DMS153 treated with DMSO at 0.1 percent for 48 hours (cell line): ENCODE results near the gene SETD3.

ENCODE experiments used
- DNase-seq: peaks from one replicate; lab custom pipeline; 2025; ENCODE audit not compliant: unreplicated experiment; lab: John Stamatoyannopoulos, UW

Gene SETD3

GRCh38 chr14:99426265-99426664 lies 54.4 kb downstream of the SETD3 start:
- no peak for DNase-seq

- DNase-seq, result no peak
These were observed 55.4 kb downstream of the SETD3 start for GRCh38 chr14:99425272-99425681.

GRCh38 chr14:99424306-99424877 lies 56.3 kb downstream of the SETD3 start:
- DNase-seq, result no peak

- DNase-seq, result no peak
These were observed 57.2 kb downstream of the SETD3 start for GRCh38 chr14:99423434-99423833.

GRCh38 chr14:99422228-99423010 lies 58.2 kb downstream of the SETD3 start:
- DNase-seq, result no peak

- DNase-seq, result no peak
These were observed 59.9 kb downstream of the SETD3 start for GRCh38 chr14:99420711-99421110.

GRCh38 chr14:99419905-99420304 lies 60.8 kb downstream of the SETD3 start:
- DNase-seq, result no peak

GRCh38 chr14:99418242-99418641 lies 62.4 kb downstream of the SETD3 start:
- DNase-seq, result no peak

GRCh38 chr14:99416909-99417308 lies 63.8 kb downstream of the SETD3 start:
- DNase-seq, result no peak

- peak; percentile 29 for DNase-seq
These were observed 65.0 kb downstream of the SETD3 start for GRCh38 chr14:99415496-99416281.

GRCh38 chr14:99413911-99414310 lies 66.7 kb downstream of the SETD3 start:
- no peak for DNase-seq

- no peak for DNase-seq
These were observed 67.5 kb downstream of the SETD3 start for GRCh38 chr14:99413172-99413571.

GRCh38 chr14:99412117-99413061 lies 68.3 kb downstream of the SETD3 start:
- DNase-seq, result no peak

- DNase-seq, result no peak
These were observed 70.6 kb downstream of the SETD3 start for GRCh38 chr14:99410019-99410418.

GRCh38 chr14:99408971-99409289 lies 71.7 kb downstream of the SETD3 start:
- DNase-seq, result no peak

GRCh38 chr14:99408286-99408970 lies 72.2 kb downstream of the SETD3 start:
- no peak for DNase-seq

- no peak for DNase-seq
These were observed 73.2 kb downstream of the SETD3 start for GRCh38 chr14:99407416-99407815.

GRCh38 chr14:99402950-99403349 lies 77.7 kb downstream of the SETD3 start:
- no peak for DNase-seq

- no peak for DNase-seq
These were observed 78.4 kb downstream of the SETD3 start for GRCh38 chr14:99402285-99402648.

- no peak for DNase-seq
These were observed 78.9 kb downstream of the SETD3 start for GRCh38 chr14:99401621-99402284.
